Measurements from ENCODE around the gene MS4A15. TPM values are rescaled to one million over a fixed set of nuclear protein-coding genes. Genes with fewer than 3 reads are reported as not detected.
"Not testable (repeated sequence)": the region's sequence is repeated elsewhere in the genome, so short reads cannot be mapped to it uniquely, and the experiment has no call there.

MS4A15 gene
- total and polyA plus RNA-seq, 7 experiments from 2014 or later, result not detected

- H3K9me3 ChIP-seq (ENCODE audit: control insufficient read depth in 2 of 3, low read length in 3 of 3); ATAC-seq; H3K4me1 Mint-ChIP-seq; H3K9me3 Mint-ChIP-seq; H3K36me3 ChIP-seq (ENCODE audit: control insufficient read depth in 2 of 3, insufficient read depth in 3 of 3, low read length in 3 of 3); H3K27me3 ChIP-seq (ENCODE audit: control insufficient read depth in 2 of 2, insufficient read depth in 2 of 2, low read length in 2 of 2); H3K4me3 Mint-ChIP-seq; H3K4me3 ChIP-seq (ENCODE audit: low read length); H3K36me3 Mint-ChIP-seq; DNase-seq; H3K27ac ChIP-seq (ENCODE audit: low read depth, low read length); H3K27ac Mint-ChIP-seq; H3K4me1 ChIP-seq (ENCODE audit: control insufficient read depth in 2 of 2, insufficient read depth in 2 of 2, low read length in 2 of 2); CTCF ChIA-PET; POLR2A ChIA-PET: not testable (repeated sequence)
- peaks cover 31 to 51% (median 43%) of the 10 kb centered on the region in 5 donors for H3K27me3 Mint-ChIP-seq
- intact Hi-C loops (cut with micrococcal nuclease), result loop anchor here in 1 of 2 donors (5.0 kb wide), 1 partner anchor 397 kb away; no protein-coding TSS in a partner anchor
Measured at GRCh38 chr11:60759438-60760225, 3.0 kb downstream of the MS4A15 start.

- no peaks in the 10 kb centered on the region for H3K9me3 ChIP-seq (ENCODE audit: control insufficient read depth in 2 of 3, low read length in 3 of 3)
- ChIA-PET POLR2A (no interaction called here), CTCF (interaction anchor here (0.6 kb wide), 1 partner anchor 12 kb away, joined by 3 read pairs; no protein-coding TSS in a partner anchor)
Measured at GRCh38 chr11:60761436-60762190, 4.9 kb downstream of the MS4A15 start.

GRCh38 chr11:60762851-60763691 is 6.4 kb downstream of the MS4A15 start:
- CTCF ChIA-PET, result interaction anchor here (0.5 to 1.5 kb wide), 4 partner anchors 12 to 1752 kb away, joined by 3 to 7 read pairs (median 4); no protein-coding TSS in a partner anchor

More at GRCh38 chr11:60761436-60762190, 4.9 kb downstream of the MS4A15 start:
- no peak overlapping the region for H3K27ac ChIP-seq (ENCODE audit: low read depth, low read length)
- H3K4me3 ChIP-seq (ENCODE audit: low read length), result no peak overlapping the region
- H3K27me3 Mint-ChIP-seq, result peaks cover 41 to 57% (median 48%) of the 10 kb centered on the region in 5 donors
- H3K4me1 ChIP-seq (ENCODE audit: control insufficient read depth in 2 of 2, insufficient read depth in 2 of 2, low read length in 2 of 2), result no peaks in the 10 kb centered on the region
- no peaks in the 10 kb centered on the region for H3K27me3 ChIP-seq (ENCODE audit: control insufficient read depth in 2 of 2, insufficient read depth in 2 of 2, low read length in 2 of 2)
- H3K9me3 Mint-ChIP-seq, result no peaks in the 10 kb centered on the region
- peaks cover 0 to 6% (median 0%) of the 10 kb centered on the region in 7 donors for H3K4me1 Mint-ChIP-seq
- no peak for ATAC-seq
- H3K4me3 Mint-ChIP-seq, result no peak overlapping the region
- intact Hi-C loops (cut with micrococcal nuclease), result no loop called here
- H3K36me3 ChIP-seq (ENCODE audit: control insufficient read depth in 2 of 3, insufficient read depth in 3 of 3, low read length in 3 of 3), result no peaks in the 10 kb centered on the region
- no peak overlapping the region for H3K27ac Mint-ChIP-seq
- DNase-seq, result no peak
- H3K36me3 Mint-ChIP-seq, result no peaks in the 10 kb centered on the region

GRCh38 chr11:60763692-60764369 is 7.2 kb downstream of the MS4A15 start:
- H3K36me3 Mint-ChIP-seq, result no peaks in the 10 kb centered on the region
- no peak overlapping the region for H3K4me3 Mint-ChIP-seq
- Histone ChIP-seq H3K4me3 (ENCODE audit: low read length) (no peak overlapping the region), H3K9me3 (ENCODE audit: control insufficient read depth in 2 of 3, low read length in 3 of 3) (no peaks in the 10 kb centered on the region), H3K27me3 (ENCODE audit: control insufficient read depth in 2 of 2, insufficient read depth in 2 of 2, low read length in 2 of 2) (no peaks in the 10 kb centered on the region), H3K36me3 (ENCODE audit: control insufficient read depth in 2 of 3, insufficient read depth in 3 of 3, low read length in 3 of 3) (no peaks in the 10 kb centered on the region), H3K4me1 (ENCODE audit: control insufficient read depth in 2 of 2, insufficient read depth in 2 of 2, low read length in 2 of 2) (no peaks in the 10 kb centered on the region), H3K27ac (ENCODE audit: low read depth, low read length) (no peak overlapping the region)
- intact Hi-C loops (cut with micrococcal nuclease), result no loop called here
- H3K4me1 Mint-ChIP-seq, result peaks cover 0 to 6% (median 0%) of the 10 kb centered on the region in 7 donors
- ChIA-PET CTCF (interaction anchor here (1.0 to 1.5 kb wide), 2 partner anchors 12 kb away, joined by 4 to 7 read pairs; no protein-coding TSS in a partner anchor), POLR2A (no interaction called here)
- DNase-seq (no peak), ATAC-seq (no peak)
- no peaks in the 10 kb centered on the region for H3K9me3 Mint-ChIP-seq
- peak overlapping the region in 1 of 9 donors; percentile 59 for H3K27ac Mint-ChIP-seq
- peaks cover 33 to 50% (median 42%) of the 10 kb centered on the region in 5 donors for H3K27me3 Mint-ChIP-seq

More at GRCh38 chr11:60762851-60763691, 6.4 kb downstream of the MS4A15 start:
- H3K4me3 Mint-ChIP-seq, result no peak overlapping the region
- POLR2A ChIA-PET, result no interaction called here
- intact Hi-C loops (cut with micrococcal nuclease), result no loop called here
- Histone ChIP-seq H3K9me3 (ENCODE audit: control insufficient read depth in 2 of 3, low read length in 3 of 3) (no peaks in the 10 kb centered on the region), H3K4me1 (ENCODE audit: control insufficient read depth in 2 of 2, insufficient read depth in 2 of 2, low read length in 2 of 2) (no peaks in the 10 kb centered on the region), H3K27ac (ENCODE audit: low read depth, low read length) (no peak overlapping the region), H3K36me3 (ENCODE audit: control insufficient read depth in 2 of 3, insufficient read depth in 3 of 3, low read length in 3 of 3) (no peaks in the 10 kb centered on the region), H3K4me3 (ENCODE audit: low read length) (no peak overlapping the region), H3K27me3 (ENCODE audit: control insufficient read depth in 2 of 2, insufficient read depth in 2 of 2, low read length in 2 of 2) (no peaks in the 10 kb centered on the region)
- ATAC-seq (no peak), DNase-seq (no peak)
- H3K9me3 Mint-ChIP-seq, result no peaks in the 10 kb centered on the region
- no peaks in the 10 kb centered on the region for H3K36me3 Mint-ChIP-seq
- H3K4me1 Mint-ChIP-seq, result peaks cover 0 to 6% (median 0%) of the 10 kb centered on the region in 7 donors
- H3K27me3 Mint-ChIP-seq, result peaks cover 33 to 57% (median 43%) of the 10 kb centered on the region in 5 donors
- H3K27ac Mint-ChIP-seq, result no peak overlapping the region

GRCh38 chr11:60764879-60765278 is 8.2 kb downstream of the MS4A15 start:
- intact Hi-C loops (cut with micrococcal nuclease), result no loop called here
- Histone ChIP-seq H3K9me3 (ENCODE audit: control insufficient read depth in 2 of 3, low read length in 3 of 3) (no peaks in the 10 kb centered on the region), H3K4me3 (ENCODE audit: low read length) (no peak overlapping the region), H3K27me3 (ENCODE audit: control insufficient read depth in 2 of 2, insufficient read depth in 2 of 2, low read length in 2 of 2) (no peaks in the 10 kb centered on the region), H3K4me1 (ENCODE audit: control insufficient read depth in 2 of 2, insufficient read depth in 2 of 2, low read length in 2 of 2) (no peaks in the 10 kb centered on the region), H3K36me3 (ENCODE audit: control insufficient read depth in 2 of 3, insufficient read depth in 3 of 3, low read length in 3 of 3) (no peaks in the 10 kb centered on the region), H3K27ac (ENCODE audit: low read depth, low read length) (no peak overlapping the region)
- Mint-ChIP-seq H3K36me3 (no peaks in the 10 kb centered on the region), H3K27me3 (peaks cover 24 to 40% (median 32%) of the 10 kb centered on the region in 5 donors), H3K27ac (no peak overlapping the region), H3K4me1 (peaks cover 0 to 6% (median 0%) of the 10 kb centered on the region in 7 donors), H3K9me3 (no peaks in the 10 kb centered on the region), H3K4me3 (no peak overlapping the region)
- no peak for ATAC-seq
- POLR2A ChIA-PET, result no interaction called here
- no peak for DNase-seq
- CTCF ChIA-PET, result interaction anchor here (1.0 kb wide), 1 partner anchor 11 kb away, joined by 4 read pairs; no protein-coding TSS in a partner anchor

- H3K27me3 ChIP-seq (ENCODE audit: control insufficient read depth in 2 of 2, insufficient read depth in 2 of 2, low read length in 2 of 2), result no peaks in the 10 kb centered on the region
- DNase-seq, result no peak
- no peaks in the 10 kb centered on the region for H3K9me3 ChIP-seq (ENCODE audit: control insufficient read depth in 2 of 3, low read length in 3 of 3)
- Mint-ChIP-seq H3K9me3 (no peaks in the 10 kb centered on the region), H3K36me3 (no peaks in the 10 kb centered on the region), H3K27me3 (peaks cover 20 to 35% (median 27%) of the 10 kb centered on the region in 5 donors), H3K4me3 (no peak overlapping the region), H3K4me1 (peaks cover 0 to 6% (median 0%) of the 10 kb centered on the region in 7 donors), H3K27ac (no peak overlapping the region)
- no peaks in the 10 kb centered on the region for H3K36me3 ChIP-seq (ENCODE audit: control insufficient read depth in 2 of 3, insufficient read depth in 3 of 3, low read length in 3 of 3)
- POLR2A ChIA-PET, result no interaction called here
- H3K4me3 ChIP-seq (ENCODE audit: low read length), result no peak overlapping the region
- ATAC-seq, result no peak
- intact Hi-C loops (cut with micrococcal nuclease), result no loop called here
- no peak overlapping the region for H3K27ac ChIP-seq (ENCODE audit: low read depth, low read length)
- CTCF ChIA-PET, result no interaction called here
- H3K4me1 ChIP-seq (ENCODE audit: control insufficient read depth in 2 of 2, insufficient read depth in 2 of 2, low read length in 2 of 2), result no peaks in the 10 kb centered on the region
Measured at GRCh38 chr11:60765355-60765754, 8.7 kb downstream of the MS4A15 start.
